ENCODE data around the gene RAB4B.

- no peak for TF ChIP-seq POLR2A (IDR thresholded peaks at IDR 0.05)
- TF ChIP-seq CTCF (IDR thresholded peaks at IDR 0.05), result no peak
- no peak for TF ChIP-seq POLR2AphosphoS5 (IDR thresholded peaks at IDR 0.05)
- TF ChIP-seq EP300 (IDR thresholded peaks at IDR 0.05), result no peak
These were observed 22.8 kb upstream of the RAB4B start for GRCh38 chr19:40755248-40755624.
